ENCODE data around the gene MXI1. TPM values are rescaled to one million over a fixed set of nuclear protein-coding genes. Genes with fewer than 3 reads are reported as not detected.
A peak's percentile ranks its signal among the peaks of the same experiment; 100 is the strongest.
"Not testable (repeated sequence)": the region's sequence is repeated elsewhere in the genome, so short reads cannot be mapped to it uniquely, and the experiment has no call there.

The MXI1 gene
- total RNA-seq, 1 experiment from 2014 or later: 2.6 TPM

DNA sequence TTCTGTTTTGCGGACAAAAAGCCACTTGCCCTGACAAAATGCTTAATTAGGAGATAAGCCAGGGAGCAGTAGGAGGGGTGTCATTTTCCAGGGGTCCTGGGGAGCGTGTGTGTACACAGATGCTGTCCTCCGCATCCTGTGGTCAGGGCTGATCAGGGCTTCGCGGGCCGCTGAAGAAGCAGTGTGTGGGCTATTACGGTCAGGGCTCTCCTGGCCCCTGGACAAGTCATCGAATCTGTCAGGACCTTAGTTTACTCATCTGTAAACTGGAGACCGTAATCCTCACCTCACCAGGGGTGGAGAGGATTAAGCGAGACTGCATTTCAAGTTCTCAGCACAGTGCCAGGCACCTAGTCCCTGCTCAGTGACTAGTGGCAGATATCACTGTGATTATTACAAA, 26.0 kb upstream of the MXI1 start:
- no peak for DNase-seq (ENCODE audit: low spot score)

DNA sequence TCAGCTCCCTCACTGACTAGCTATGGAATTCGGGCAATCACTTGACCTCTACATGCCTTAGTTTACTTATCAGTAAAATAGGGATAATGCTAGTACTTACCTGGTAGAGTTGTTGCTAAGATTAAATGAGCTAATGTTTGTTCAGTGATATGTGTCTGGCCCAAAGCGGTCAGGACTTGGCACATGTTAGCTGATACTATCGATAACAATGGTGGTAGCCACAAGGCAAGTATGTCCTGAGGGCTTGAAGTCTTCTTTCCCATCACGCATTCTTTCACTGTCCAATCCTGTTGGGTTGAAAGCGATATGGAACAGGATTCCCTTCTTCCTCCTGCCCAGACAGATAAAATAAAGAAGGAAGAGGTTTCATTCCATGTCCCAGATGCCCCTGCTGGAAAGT, 25.5 kb upstream of the MXI1 start:
- DNase-seq (ENCODE audit: low spot score): no peak

DNA sequence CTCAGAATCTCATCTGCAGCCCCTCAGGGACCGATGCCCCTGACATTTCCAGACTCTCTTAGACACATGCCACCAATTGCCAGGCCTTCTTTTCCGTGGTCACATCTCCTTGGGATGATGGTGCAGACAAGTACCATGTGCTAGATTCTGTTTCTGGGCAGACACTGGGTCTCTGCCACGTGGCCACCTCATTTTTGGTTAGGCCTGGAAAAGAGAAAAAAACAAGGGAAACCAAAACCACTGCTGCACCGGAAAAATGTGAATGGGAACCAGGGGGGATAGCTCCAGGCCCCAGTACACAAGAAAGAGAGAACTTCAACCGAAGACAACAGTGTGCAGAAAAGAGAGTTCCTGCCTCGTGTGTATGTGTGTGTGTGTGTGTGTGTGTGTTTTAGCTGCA, 23.0 kb upstream of the MXI1 start:
- no peak for DNase-seq (ENCODE audit: low spot score)

DNA sequence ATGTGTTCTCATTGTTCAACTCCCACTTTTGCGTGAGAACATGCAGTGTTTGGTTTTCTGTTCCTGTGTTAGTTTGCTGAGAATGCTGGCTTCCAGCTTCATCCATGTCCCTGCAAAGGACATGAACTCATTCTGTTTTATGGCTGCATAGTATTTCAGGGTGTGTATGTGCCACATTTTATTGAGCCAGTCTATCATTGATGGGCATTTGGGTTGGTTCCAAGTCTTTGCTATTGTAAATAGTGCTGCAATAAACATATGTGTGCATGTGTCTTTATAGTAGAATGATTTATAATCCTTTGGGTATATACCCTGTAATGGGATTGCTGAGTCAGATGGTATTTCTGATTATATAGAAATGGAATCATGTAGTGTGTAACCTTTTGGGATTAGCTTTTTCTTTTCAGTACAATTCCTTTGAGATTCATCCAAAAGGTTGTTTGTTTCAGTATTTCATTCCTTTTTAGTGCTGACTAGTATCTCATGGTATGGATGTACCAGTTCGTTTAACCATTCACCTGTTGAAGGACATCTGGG, 21.7 kb upstream of the MXI1 start:
- DNase-seq (ENCODE audit: low spot score): not testable (repeated sequence)

DNA sequence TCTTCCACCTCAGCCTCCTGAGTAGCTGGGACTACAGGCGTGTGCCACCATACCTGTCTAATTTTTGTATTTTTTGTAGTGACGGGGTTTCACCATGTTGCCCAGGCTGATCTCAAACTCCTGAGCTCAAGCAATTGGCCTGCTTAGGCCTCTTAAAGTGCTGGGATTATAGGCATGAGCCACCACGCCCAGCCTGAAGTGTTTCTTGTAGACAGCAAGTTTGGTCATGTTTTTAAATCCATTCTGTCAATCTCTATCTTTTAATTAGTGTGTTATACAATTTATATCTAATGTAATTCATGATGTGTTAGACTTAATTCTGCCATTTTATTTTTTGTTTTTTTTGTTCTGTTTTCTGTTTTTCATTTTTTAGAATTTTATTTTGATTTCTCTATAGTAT, 17.2 kb upstream of the MXI1 start:
- no peak for DNase-seq (ENCODE audit: low spot score)

DNA sequence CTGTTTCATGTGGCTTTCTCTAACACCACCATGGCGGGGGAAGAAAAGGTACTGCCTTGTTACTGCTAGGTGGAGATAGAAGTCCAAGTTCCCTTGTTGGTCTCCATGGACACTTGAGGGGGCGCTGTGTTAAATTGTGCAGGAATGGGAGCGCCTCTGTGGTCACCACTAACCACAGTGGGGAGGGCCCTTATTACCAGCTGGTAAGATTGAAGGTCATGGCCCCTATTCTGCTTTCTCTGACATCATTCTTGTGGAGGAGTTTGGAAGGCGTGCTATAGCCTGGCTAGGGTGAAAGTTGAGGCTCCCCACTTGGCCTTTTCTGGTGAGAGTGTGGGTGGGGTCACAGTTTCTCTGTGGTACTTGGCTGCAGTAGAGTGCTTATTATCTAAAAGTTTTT, 14.9 kb upstream of the MXI1 start:
- no peak for DNase-seq (ENCODE audit: low spot score)

DNA sequence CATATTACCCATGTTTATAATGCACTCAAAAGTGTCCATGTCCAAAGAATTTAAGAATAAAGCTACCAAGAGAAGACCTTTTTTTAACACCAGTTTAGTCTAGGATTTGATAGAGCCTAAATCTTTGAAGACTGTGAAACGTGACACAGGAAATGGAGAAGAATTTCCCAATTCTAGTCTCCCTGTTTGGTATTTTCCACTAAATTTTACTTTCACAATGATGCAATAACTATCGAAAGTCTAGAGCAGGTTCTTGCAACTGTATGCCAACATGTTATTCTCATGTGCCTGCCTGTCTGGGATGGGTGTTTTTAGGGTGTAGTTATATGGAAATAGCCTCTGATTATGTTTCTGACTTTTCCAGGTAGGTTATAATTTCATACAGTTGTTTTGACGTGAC, 6.9 kb upstream of the MXI1 start:
- no peak for DNase-seq (ENCODE audit: low spot score)

DNA sequence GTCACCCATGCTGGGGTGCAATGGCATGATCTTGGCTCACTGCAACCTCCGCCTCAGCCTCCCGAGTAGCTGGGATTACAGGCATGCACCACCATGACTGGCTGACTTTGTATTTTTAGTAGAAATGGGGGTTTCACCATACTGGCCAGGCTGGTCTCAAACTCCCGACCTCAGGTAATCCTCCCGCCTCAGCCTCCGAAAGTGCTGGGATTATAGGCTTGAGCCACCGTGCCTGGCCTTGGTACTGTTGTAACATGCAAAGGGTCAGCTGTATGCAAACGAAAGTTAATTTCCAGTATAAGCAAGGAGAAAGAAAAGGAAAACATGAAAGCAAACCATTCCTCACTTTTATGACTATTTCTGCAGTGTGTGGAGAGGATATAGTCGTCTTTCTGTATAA, 6.4 kb upstream of the MXI1 start:
- not testable (repeated sequence) for DNase-seq (ENCODE audit: low spot score)

DNA sequence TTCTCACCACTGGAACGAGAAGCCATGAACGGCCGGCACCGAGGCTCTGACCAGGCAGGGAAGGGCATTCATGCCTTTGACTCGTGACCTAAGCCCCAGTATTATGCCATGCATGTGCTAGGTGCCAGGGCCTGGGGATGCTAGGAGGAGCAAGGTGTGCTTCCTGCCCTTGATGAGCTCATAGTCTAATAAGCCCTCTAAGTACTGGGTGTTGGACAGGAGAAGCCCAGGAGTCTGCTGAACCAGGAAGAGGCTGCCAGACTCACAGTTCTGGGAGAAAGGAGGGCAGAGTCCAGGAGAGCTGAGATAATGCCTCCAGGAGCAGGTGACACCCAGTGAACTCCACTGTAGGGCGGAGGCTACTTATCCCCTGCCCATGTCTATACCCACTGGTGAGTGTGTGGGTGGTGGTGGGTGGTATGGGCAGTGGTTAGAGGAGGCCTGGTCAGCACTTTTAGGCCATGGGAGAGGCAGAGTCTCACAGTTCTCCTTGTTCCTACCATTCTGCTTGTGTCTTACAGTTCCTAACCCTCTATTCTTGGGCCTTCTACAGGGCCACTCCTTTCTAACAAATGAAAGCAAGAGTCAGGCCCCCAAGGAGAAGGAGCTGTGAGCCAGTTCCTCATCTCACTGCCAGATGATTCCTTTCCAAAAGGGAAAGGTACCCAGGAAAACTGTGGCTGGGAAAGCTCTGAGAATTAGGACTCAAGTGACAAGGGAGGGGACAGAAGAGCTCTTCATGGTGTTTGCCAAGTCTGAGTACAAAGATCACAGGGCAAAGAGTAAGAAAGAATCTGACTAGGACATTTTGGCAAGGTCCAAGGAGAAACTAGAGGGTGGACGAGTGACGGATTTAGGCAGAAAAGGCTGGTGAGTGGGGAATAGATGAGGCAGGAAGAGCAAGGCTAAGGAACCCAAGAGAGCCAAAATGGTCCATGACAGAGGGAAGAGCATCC, 3.6 kb upstream of the MXI1 start:
- DNase-seq (ENCODE audit: low spot score): no peak

DNA sequence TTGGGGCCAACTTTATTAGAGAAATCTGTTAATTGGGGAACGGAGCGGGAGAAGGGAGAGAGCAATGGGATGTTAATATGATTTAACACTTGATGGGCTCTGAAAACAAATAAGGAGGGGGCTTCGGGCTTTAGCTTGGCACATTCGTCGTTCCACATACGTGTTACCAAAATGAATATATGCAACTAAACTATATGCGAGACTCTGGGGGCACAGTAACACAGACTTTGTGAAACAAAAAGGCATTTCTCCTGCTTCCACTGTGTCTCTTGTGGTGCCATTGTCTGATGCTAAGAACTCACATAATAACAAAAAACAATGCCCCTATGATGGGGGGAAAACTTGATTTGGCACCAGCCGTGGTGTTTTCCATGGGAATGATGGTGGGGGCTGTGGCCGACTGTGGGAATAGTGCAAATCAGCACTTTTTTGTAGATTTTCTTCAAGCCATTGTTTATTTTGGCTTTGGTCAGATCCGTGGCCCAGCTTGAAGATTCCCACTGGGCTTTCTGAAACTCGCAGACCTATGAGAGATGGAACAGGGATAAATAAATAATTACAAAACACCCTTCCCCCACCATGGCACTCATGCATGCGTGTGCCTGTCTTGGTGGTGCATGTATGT, 2.2 kb upstream of the MXI1 start:
- DNase-seq (ENCODE audit: low spot score): no peak

DNA sequence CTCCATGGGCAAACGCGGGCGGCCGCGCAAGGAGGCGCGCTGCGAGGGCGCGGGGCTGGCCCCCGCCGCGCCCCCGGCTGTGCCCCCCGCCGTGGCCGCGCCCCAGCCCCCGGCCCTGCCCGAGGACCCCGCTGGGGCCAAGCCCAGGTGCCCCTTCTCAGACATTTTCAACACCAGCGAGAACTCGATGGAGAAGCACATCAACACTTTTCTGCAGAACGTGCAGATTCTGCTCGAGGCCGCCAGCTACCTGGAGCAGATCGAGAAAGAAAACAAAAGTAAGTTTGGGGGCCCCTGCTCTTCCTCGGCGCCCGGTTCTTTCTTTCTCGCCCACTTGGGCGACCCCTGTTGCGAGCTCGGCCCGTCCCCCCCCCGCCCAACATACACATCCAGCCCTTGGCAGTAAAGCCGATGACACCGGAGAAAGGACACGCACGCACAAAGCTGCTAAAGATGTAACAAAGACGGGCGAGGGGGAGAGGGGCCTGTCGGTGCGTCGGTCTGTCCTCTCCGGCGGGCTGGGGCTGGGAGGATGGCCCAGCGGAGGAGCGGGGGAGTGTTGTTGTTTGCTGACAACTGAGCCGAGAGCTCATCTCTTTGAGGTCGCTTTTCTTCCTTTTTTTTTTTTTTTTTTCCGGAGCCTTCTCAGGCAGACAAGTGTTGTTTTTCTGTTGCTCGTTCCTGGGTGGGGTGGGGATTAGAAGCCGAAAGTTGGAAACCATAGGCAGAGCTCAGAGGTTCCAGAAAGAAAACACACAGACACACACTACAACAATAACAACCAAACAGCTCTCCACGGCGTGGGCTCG, 604 bp downstream of the MXI1 start:
- DNase-seq (ENCODE audit: low spot score): no peak

DNA sequence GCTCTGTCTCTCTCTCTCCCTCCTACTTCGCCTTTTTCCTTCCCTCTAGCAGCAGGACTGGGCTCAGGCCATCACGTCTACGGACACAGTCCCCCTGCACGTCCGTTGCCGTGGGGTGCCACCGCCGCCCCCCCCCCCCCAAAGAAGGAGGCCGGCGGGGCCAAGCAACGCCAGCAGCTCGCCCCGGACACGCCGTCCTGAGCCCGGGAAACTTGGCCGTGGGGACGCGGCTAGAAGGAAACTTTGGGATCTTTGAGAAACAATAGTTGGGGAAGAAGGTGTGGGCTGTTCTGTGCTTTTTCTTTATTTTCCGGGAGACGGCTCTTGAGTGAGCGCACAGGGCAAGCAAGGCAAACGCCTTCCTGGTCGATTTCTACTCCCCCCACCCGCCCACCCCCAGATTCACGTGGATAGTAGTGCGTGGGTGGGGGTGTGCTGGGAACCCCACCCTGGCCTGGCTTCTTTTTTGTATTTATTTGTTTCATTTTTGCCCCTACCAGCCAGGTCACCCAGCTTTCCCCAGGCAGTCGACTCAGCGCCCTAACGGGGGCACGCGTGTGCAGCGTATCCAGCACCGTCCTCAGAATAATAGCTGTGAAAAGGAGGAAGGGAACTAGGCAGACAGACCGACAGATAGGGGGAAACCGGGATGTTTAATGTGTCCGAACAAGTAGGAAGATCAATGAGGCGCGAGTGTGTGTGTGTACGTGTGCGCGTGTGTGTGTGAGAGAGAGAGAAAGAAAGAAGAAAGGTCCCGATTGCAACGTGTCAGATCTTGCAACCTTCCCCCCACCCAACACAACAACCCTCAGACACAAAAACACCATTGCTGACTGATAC, 1.4 kb downstream of the MXI1 start:
- no peak for DNase-seq (ENCODE audit: low spot score)

DNA sequence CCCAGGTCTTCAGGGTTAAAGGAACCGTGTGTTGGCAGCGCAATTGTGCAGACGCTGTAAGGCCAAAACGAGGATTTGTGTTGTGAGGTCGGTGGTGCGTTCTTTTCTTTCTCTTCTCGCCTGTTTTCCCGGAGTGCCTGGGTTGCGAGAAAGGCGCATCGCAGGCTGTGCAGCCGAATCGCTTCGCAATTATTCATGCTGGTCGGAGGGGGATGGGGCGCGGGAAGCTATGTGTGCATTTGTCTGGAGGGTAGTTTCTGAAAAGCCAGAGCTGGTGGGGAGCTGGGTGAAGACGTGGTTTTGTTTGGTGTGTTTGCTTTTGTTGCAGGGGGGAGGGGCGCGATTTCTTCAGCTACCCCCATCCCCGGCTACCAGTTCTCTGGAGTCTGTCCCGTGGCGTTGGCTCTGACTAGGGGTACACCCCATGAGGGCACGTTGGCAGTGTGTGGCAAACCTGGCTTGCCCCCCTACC, 2.1 kb downstream of the MXI1 start:
- no peak for DNase-seq (ENCODE audit: low spot score)

DNA sequence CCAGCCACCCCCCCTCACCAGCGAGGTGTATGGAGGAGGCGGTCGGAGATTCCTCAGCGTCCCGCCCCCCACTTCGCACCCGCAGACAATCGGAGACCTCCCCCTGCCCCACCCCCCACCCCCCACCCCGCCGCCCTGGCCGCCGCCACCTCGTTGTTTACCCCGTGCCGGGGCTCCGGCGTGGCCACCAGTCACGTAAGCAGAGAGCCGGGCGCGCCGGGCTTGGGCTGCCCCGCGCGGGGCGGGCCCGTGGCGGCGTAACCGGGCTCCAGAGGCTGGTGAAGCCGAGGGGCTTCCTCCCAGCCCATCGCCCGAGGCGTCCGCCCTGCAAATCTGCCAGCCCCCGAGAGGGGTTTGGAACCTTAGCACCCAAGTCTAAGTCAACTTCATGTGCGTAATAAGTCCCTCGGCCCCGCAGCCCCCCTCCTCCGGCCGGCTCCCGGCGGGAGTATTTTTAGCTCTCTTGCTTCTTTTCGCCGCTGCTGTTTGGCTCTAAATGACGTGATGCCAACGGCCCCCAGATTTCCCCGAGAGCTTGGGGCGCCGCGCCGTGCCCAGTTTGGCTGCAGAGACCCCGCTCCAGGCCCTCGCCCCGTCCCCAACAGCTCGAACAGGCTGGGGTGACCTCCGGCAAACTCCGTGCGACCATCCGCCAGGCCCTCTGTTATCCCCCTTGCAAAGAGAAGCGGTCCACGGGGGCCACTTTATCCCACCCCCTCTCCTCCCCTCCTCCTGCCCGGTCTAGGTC, 2.7 kb downstream of the MXI1 start:
- DNase-seq (ENCODE audit: low spot score): no peak

DNA sequence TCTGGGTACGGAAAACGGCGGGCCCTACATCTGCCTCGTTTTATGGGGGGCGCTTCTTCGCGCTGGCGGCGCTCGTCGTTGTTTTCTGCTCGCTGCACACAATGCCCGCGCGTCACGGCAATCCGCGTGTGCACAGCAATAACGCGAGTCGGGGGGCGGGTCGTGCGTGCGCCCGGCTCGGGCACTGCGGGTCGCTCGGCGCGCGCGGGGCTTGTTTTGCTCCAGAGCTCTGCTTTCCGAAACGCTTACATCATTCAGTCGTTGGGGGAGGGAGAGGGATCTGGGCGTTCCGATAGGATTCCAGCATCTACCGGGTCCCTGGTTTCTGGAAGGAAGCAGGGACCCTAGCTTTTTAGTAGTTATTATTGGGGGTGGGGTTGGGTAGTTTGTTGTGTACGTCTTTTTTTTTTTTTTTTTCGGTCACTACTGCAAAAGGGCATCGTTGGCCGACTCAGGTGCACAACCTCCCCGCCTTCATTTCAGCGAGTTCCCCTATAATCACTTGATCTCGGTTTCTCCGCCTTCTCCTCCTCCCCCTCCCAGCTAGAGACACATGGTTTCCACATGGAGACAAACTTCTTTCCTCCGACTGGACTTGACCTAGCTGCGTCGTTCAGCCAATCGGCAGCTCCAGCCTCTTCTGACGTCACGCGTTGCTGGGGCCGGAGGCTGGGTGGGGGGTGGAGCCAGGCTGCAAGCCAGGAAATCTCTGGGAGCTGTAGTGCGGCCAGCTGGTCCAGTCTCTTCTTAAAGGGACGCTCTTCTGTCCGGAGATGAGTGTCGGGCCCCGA, 3.5 kb downstream of the MXI1 start:
- peak; percentile 95 for DNase-seq (ENCODE audit: low spot score)

DNA sequence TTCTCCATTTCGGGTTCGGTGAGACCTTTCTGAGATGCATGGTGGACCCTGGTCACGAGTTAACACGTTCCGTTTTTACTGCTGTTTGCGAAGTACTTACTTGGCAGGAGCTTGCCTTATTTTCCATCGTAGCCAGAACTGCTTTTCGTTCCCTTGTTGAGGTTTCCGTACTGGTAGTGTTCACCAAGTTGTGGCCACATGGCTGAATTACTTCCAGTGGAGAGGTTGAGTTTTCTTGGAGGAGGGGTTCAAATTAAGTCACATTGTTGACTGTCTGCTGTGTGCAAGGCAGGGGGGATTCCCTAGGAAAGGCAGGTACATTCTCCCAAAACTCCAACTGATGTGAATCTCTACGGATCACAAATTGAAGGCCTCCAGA, 4.0 kb downstream of the MXI1 start:
- no peak for DNase-seq (ENCODE audit: low spot score)

DNA sequence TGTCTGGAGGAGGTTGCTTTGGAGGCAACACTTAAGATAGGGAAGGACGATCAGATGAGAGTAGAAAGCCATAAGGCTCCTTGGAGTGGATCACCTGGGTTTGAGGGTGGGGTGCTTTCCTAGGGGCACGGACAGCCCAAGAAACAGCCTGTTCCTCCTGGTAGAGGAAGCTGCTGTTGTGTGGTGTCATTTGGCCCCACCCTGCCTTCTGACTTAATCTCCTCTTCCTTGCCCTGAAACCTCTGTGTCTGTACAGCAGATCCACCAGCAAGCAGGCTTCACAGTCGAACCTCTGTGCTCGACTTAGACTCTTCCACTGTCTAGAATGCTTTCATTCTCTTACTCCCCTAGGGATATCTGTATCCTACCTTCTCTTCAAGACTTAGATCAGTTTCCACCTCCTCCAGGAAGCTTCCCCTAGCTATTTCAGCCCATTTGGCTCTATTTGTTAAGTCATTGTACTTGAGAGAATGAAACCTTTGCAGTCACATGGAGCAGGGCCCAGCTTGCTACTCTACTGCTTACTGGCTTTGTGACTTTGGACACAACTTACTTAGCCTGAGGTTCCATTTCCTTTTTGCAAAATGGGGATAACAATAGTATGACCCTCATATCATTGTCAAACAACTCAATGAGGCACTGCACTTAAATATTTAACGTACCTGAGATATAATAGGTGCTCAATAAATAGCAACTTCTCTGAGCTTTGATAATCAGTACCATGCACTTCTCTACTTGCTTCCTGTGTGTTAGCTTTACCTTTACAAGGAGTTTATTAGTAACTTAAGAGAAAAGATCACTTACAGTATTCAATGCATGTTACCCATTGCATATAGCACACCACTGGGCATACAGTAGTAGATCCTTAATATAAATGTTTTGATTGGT, 5.0 kb downstream of the MXI1 start:
- no peak for DNase-seq (ENCODE audit: low spot score)

DNA sequence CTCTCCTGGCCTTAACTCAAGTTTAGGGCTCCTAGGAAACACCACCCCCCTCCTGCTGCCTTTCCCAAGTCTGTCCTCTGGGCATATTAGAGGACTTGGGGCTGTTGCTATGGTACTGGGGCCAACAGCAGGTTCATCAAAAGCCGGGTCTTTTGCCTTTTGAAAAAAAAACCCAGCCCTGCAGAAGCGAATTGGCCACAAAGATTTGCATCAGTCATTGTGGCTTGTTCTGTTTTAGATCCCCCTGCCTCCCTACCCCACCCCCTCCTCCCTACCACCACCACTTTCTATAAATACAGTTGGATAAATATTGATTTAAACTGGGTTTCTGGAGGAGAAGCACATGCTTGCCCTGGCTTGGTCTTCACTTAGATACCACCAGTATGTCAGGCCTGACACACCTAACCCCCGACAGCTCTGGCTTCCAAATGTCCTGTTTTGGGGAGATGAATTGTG, 7.0 kb downstream of the MXI1 start:
- no peak for DNase-seq (ENCODE audit: low spot score)

Measured in A172 (cell line).